Neural cell (in vitro differentiated cells): ENCODE measurements around the gene OGN. TPM values are rescaled to one million over a fixed set of nuclear protein-coding genes. Genes with fewer than 3 reads are reported as not detected.

Source experiments
- H2AFZ ChIP-seq: fragments of 200-600, 300-800 bp; sonication (generic), shearing (Covaris generic); 2 replicates; pipeline ENCODE4 v1.6.0; 2014; ENCODE audit warnings: low read depth, mild to moderate bottlenecking, antibody characterized with exemption, low read length, moderate library complexity
- H3F3A ChIP-seq: fragments of 200-600 bp; shearing (Covaris generic); 2 replicates; pipeline ENCODE4 v1.6.1; 2016; ENCODE audit warnings: mild to moderate bottlenecking, moderate library complexity, mixed read lengths, antibody characterized with exemption, low read length; ENCODE audit not compliant: insufficient read depth, poor library complexity, severe bottlenecking
- H3K27ac ChIP-seq: fragments of 200-600, 300-800 bp; sonication (generic), shearing (Covaris generic); 2 replicates; pipeline ENCODE4 v1.5.1; 2014; ENCODE audit warnings: mild to moderate bottlenecking, low read length, moderate library complexity
- H3K27me3 ChIP-seq: fragments of 300-800, 200-600 bp; sonication (generic), shearing (Covaris generic); 2 replicates; pipeline ENCODE4 v1.6.0; 2014; ENCODE audit warnings: mild to moderate bottlenecking, low read depth, low read length, moderate library complexity; ENCODE audit not compliant: insufficient read depth
- H3K36me3 ChIP-seq: fragments of 300-800, 200-600 bp; sonication (generic), shearing (Covaris generic); 2 replicates; pipeline ENCODE4 v1.5.1; 2014; ENCODE audit warnings: mild to moderate bottlenecking, antibody characterized with exemption, low read length, moderate library complexity; ENCODE audit not compliant: insufficient read depth
- H3K4me2 ChIP-seq: fragments of 300-800, 200-600 bp; sonication (generic), shearing (Covaris generic); 2 replicates; pipeline ENCODE4 v1.6.0; 2014; ENCODE audit warnings: mild to moderate bottlenecking, low read length
- H3K4me3 ChIP-seq: fragments of 300-800, 200-600 bp; sonication (generic), shearing (Covaris generic); 2 replicates; pipeline ENCODE4 v1.5.1; 2014; ENCODE audit warnings: mild to moderate bottlenecking, low read length, moderate library complexity
- H3K79me2 ChIP-seq: fragments of 200-600 bp; shearing (Covaris generic); replicated peaks from 2 replicates; pipeline ENCODE4 v1.6.0; 2014; ENCODE audit warnings: mild to moderate bottlenecking, low read length, moderate library complexity; ENCODE audit not compliant: insufficient read depth
- H3K9ac ChIP-seq: fragments of 300-800, 200-600 bp; sonication (generic), shearing (Covaris generic); 2 replicates; pipeline ENCODE4 v1.6.1; 2016; ENCODE audit warnings: mild to moderate bottlenecking, low read length, mixed read lengths
- H3K9me2 ChIP-seq: fragments of 200-600 bp; shearing (Covaris generic); 2 replicates; pipeline ENCODE4 v1.6.1; 2016; ENCODE audit warnings: mild to moderate bottlenecking, low read length, mixed read lengths; ENCODE audit not compliant: insufficient read depth
- H3K9me3 ChIP-seq: fragments of 200-600, 300-800 bp; sonication (generic), shearing (Covaris generic); 2 replicates; pipeline ENCODE4 v1.6.1; 2016; ENCODE audit warnings: mild to moderate bottlenecking, mixed run types, low read length, moderate library complexity, mixed read lengths
- H4K20me1 ChIP-seq: fragments of 200-600 bp; shearing (Covaris generic); 2 replicates; pipeline ENCODE4 v1.6.1; 2016; ENCODE audit warnings: mild to moderate bottlenecking, mixed run types; ENCODE audit not compliant: insufficient read depth
- CTCF ChIP-seq: fragments of 450-650 bp; IDR thresholded peaks from 2 replicates; pipeline ENCODE4 v1.5.1; 2014; ENCODE audit warnings: antibody characterized with exemption, mild to moderate bottlenecking, moderate library complexity; ENCODE audit not compliant: poor library complexity, severe bottlenecking
- EP300 ChIP-seq: fragments of 450-650 bp; conservative IDR thresholded peaks from 2 replicates; pipeline ENCODE4 v1.6.1; 2014; ENCODE audit warnings: antibody characterized with exemption, mild to moderate bottlenecking, moderate library complexity; ENCODE audit not compliant: poor library complexity, severe bottlenecking
- EZH2 ChIP-seq: fragments of 200-600, 300-800 bp; shearing (Covaris generic), sonication (generic); IDR thresholded peaks from 2 replicates; pipeline ENCODE4 v1.6.1; 2014; ENCODE audit warnings: antibody characterized with exemption, low read length, borderline replicate concordance, mild to moderate bottlenecking; ENCODE audit not compliant: insufficient read depth, poor library complexity, severe bottlenecking
- MXI1 ChIP-seq: fragments of 450-650 bp; conservative IDR thresholded peaks from 2 replicates; pipeline ENCODE4 v1.6.1; 2014; ENCODE audit warnings: antibody characterized with exemption, mild to moderate bottlenecking; ENCODE audit not compliant: poor library complexity, severe bottlenecking
- POLR2AphosphoS5 ChIP-seq: IDR thresholded peaks from 2 replicates; pipeline ENCODE4 v1.6.1; 2012
- RAD21 ChIP-seq: fragments of 450-650 bp; conservative IDR thresholded peaks from 2 replicates; pipeline ENCODE4 v1.6.1; 2014; ENCODE audit warnings: antibody characterized with exemption, mild to moderate bottlenecking, moderate library complexity
- REST ChIP-seq: IDR thresholded peaks from 2 replicates; pipeline ENCODE4 v1.6.1; 2012; ENCODE audit warnings: borderline replicate concordance
- SMC3 ChIP-seq: fragments of 450-650 bp; conservative IDR thresholded peaks from 2 replicates; pipeline ENCODE4 v1.6.1; 2014; ENCODE audit warnings: antibody characterized with exemption, mild to moderate bottlenecking, moderate library complexity; ENCODE audit not compliant: poor library complexity
- TAF1 ChIP-seq: IDR thresholded peaks from 2 replicates; pipeline ENCODE4 v1.6.1; 2012; ENCODE audit warnings: low read depth
- polyA plus RNA-seq: library from polyadenylated mRNA; depleted of rRNA; stranded (reverse); fragments of >200 nt; gene quantifications from 2 replicates; pipeline ENCODE4 v1.2.3, GENCODE V29; 2014

The OGN gene
- polyA plus RNA-seq, 1 donor from 2014 or later = not detected

GRCh38 chr9:92444841-92445240, 40.5 kb upstream of the OGN start:
- Histone ChIP-seq H3K4me3 (no peak overlapping the region), H3K9ac (no peak overlapping the region), H4K20me1 (no peaks in the 10 kb centered on the region), H3K9me3 (no peaks in the 10 kb centered on the region), H3K27ac (no peak overlapping the region), H3K9me2 (no peaks in the 10 kb centered on the region), H3K36me3 (no peaks in the 10 kb centered on the region), H3F3A (no peaks in the 10 kb centered on the region), H3K4me2 (no peak overlapping the region), H3K79me2 (no peaks in the 10 kb centered on the region), H2AFZ (no peak overlapping the region), H3K27me3 (no peaks in the 10 kb centered on the region)
- no peak for TF ChIP-seq REST
- no peak for TF ChIP-seq SMC3
- TF ChIP-seq RAD21 = no peak
- TF ChIP-seq EZH2 = no peak
- TF ChIP-seq EP300 = no peak
- TF ChIP-seq POLR2AphosphoS5 = no peak
- TF ChIP-seq CTCF = no peak
- TF ChIP-seq MXI1 = no peak
- no peak for TF ChIP-seq TAF1

- TF ChIP-seq SMC3 (no peak), RAD21 (no peak), CTCF (no peak), EP300 (no peak), TAF1 (no peak), POLR2AphosphoS5 (no peak), MXI1 (no peak), EZH2 (no peak), REST (no peak)
- Histone ChIP-seq H4K20me1 (no peaks in the 10 kb centered on the region), H3K9me3 (no peaks in the 10 kb centered on the region), H3K27ac (no peak overlapping the region), H3K4me3 (no peak overlapping the region), H3K27me3 (no peaks in the 10 kb centered on the region), H3K9ac (no peak overlapping the region), H3K4me2 (no peak overlapping the region), H3F3A (no peaks in the 10 kb centered on the region), H2AFZ (no peak overlapping the region), H3K36me3 (no peaks in the 10 kb centered on the region), H3K79me2 (no peaks in the 10 kb centered on the region), H3K9me2 (no peaks in the 10 kb centered on the region)
Measured at GRCh38 chr9:92440751-92441046, 36.3 kb upstream of the OGN start.
